ENCODE results near the gene SARS1. TPM values are rescaled to one million over a fixed set of nuclear protein-coding genes. Genes with fewer than 3 reads are reported as not detected.
A peak's percentile ranks its signal among the peaks of the same experiment; 100 is the strongest.

The SARS1 gene
- total and polyA plus RNA-seq, 2 of the 13 experiments (the other 11 are each of a cell fraction or from before 2014, with no cell fraction given), result 103 to 134 TPM

DNA sequence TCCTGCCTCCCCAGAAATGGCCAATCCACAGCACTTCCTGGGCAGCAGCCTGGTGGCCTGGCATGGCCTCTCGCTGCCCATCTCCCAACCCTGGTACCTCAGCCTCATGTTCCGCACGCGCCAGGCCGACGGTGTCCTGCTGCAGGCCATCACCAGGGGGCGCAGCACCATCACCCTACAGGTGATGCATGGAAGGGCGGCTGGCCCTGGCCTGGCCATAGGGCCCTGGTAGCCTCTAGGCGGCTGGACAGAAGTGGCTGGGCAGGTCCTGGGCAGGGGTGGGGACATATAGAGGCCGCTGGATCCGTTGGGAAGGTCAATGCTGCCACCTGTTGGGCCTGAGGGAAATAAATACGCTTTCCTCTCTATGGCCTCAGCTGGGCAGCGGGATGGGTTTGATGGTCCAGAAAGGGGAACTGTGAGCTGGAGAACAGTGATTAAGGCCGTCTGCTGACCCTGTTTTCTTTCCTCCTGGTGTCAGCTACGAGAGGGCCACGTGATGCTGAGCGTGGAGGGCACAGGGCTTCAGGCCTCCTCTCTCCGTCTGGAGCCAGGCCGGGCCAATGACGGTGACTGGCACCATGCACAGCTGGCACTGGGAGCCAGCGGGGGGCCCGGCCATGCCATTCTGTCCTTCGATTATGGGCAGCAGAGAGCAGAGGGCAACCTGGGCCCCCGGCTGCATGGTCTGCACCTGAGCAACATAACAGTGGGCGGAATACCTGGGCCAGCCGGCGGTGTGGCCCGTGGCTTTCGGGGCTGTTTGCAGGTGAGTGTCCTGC is 50.1 kb downstream of the SARS1 start (continued):
- TF ChIP-seq, protein P1, sequence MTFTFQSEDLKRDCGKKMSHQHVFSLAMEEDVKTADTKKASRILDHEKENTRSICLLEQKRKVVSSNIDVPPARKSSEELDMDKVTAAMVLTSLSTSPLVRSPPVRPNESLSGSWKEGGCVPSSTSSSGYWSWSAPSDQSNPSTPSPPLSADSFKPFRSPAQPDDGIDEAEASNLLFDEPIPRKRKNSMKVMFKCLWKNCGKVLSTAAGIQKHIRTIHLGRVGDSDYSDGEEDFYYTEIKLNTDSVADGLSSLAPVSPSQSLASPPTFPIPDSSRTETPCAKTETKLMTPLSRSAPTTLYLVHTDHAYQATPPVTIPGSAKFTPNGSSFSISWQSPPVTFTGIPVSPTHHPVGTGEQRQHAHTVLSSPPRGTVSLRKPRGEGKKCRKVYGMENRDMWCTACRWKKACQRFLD (CRISPR knock-in tag; IDR thresholded peaks at IDR 0.05; ENCODE audit: borderline replicate concordance), result 0 out of 2 replicates have a peak, but pooled peaks have one; percentile 51
- peak; percentile 65; the same call in 1 of the 2 replicates for TF ChIP-seq TSC22D2 (CRISPR knock-in tag; IDR thresholded peaks at IDR 0.05; ENCODE audit: borderline replicate concordance)
- TF ChIP-seq RARG (CRISPR knock-in tag; IDR thresholded peaks at IDR 0.05; ENCODE audit: low read depth), result no peak
- TF ChIP-seq, protein P2, sequence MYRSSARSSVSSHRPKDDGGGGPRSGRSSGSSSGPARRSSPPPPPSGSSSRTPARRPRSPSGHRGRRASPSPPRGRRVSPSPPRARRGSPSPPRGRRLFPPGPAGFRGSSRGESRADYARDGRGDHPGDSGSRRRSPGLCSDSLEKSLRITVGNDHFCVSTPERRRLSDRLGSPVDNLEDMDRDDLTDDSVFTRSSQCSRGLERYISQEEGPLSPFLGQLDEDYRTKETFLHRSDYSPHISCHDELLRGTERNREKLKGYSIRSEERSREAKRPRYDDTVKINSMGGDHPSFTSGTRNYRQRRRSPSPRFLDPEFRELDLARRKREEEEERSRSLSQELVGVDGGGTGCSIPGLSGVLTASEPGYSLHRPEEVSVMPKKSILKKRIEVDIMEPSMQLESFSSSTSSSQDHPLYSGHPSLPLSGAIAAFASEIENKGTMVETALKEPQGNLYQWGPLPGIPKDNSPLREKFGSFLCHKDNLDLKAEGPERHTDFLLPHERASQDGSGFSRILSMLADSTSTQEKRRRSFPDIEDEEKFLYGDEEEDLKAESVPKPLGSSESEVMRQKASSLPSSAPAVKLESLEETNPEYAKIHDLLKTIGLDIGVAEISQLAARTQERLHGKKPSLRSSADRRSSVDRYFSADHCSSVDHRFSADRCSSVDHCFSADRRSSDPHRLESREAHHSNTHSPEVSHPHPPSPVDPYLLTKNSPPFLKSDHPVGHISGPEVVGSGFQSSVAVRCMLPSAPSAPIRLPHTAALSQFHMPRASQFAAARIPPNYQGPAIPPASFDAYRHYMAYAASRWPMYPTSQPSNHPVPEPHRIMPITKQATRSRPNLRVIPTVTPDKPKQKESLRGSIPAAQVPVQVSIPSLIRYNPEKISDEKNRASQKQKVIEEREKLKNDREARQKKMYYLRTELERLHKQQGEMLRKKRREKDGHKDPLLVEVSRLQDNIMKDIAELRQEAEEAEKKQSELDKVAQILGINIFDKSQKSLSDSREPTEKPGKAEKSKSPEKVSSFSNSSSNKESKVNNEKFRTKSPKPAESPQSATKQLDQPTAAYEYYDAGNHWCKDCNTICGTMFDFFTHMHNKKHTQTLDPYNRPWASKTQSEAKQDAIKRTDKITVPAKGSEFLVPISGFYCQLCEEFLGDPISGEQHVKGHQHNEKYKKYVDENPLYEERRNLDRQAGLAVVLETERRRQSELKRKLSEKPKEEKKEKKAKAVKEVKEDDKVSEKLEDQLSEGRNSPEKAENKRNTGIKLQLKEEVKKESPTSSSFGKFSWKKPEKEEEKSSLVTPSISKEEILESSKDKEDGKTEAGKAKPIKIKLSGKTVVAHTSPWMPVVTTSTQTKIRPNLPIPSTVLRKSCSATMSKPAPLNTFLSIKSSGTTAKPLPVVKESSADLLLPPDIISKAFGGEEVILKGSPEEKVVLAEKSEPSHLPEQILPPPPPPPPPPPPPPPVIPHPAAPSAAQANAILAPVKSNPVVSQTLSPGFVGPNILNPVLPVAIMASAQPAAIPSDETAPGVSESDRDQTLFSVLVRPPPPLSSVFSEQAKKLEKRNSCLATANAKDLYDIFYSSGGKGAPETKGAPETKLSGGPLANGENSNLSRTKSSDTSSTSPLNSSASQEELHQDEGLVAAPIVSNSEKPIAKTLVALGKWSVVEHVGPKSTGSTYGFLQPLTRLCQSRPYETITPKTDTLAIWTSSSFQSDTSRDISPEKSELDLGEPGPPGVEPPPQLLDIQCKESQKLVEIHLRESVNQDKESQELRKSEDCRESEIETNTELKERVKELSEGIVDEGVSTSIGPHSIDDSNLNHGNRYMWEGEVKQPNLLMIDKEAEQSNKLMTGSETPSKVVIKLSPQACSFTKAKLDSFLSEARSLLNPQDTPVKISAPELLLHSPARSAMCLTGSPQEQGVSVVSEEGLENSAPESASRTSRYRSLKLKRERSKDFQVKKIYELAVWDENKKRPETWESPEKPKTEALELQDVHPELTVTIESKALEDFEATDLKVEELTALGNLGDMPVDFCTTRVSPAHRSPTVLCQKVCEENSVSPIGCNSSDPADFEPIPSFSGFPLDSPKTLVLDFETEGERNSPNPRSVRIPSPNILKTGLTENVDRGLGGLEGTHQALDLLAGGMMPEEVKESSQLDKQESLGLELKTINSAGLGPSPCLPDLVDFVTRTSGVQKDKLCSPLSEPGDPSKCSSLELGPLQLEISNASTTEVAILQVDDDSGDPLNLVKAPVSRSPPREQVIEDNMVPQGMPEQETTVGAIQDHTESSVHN (CRISPR knock-in tag; IDR thresholded peaks at IDR 0.05), result peak; percentile 85; the same call in 1 of the 2 replicates
- TF ChIP-seq ZNF543 (CRISPR knock-in tag; IDR thresholded peaks at IDR 0.05), result peak; percentile 79; the same call in 1 of the 2 replicates
- no peak for TF ChIP-seq HMGA1 (CRISPR knock-in tag; conservative IDR thresholded peaks at IDR 0.05)
- no peak for TF ChIP-seq U2AF1 (optimal IDR thresholded peaks at IDR 0.05; ENCODE audit: low read depth, low read length)
- TF ChIP-seq ZNF510 (CRISPR knock-in tag; IDR thresholded peaks at IDR 0.05; ENCODE audit: low read depth), result peak; percentile 82; the same call in 1 of the 2 replicates
- TF ChIP-seq ESRRA (CRISPR knock-in tag; IDR thresholded peaks at IDR 0.05; ENCODE audit: low read depth), result peak; percentile 53; the same call in 1 of the 2 replicates
- TF ChIP-seq, protein P3, sequence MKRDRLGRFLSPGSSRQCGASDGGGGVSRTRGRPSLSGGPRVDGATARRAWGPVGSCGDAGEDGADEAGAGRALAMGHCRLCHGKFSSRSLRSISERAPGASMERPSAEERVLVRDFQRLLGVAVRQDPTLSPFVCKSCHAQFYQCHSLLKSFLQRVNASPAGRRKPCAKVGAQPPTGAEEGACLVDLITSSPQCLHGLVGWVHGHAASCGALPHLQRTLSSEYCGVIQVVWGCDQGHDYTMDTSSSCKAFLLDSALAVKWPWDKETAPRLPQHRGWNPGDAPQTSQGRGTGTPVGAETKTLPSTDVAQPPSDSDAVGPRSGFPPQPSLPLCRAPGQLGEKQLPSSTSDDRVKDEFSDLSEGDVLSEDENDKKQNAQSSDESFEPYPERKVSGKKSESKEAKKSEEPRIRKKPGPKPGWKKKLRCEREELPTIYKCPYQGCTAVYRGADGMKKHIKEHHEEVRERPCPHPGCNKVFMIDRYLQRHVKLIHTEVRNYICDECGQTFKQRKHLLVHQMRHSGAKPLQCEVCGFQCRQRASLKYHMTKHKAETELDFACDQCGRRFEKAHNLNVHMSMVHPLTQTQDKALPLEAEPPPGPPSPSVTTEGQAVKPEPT (CRISPR knock-in tag; IDR thresholded peaks at IDR 0.05; ENCODE audit: low read depth), result peak; percentile 89
- TF ChIP-seq, protein P4, sequence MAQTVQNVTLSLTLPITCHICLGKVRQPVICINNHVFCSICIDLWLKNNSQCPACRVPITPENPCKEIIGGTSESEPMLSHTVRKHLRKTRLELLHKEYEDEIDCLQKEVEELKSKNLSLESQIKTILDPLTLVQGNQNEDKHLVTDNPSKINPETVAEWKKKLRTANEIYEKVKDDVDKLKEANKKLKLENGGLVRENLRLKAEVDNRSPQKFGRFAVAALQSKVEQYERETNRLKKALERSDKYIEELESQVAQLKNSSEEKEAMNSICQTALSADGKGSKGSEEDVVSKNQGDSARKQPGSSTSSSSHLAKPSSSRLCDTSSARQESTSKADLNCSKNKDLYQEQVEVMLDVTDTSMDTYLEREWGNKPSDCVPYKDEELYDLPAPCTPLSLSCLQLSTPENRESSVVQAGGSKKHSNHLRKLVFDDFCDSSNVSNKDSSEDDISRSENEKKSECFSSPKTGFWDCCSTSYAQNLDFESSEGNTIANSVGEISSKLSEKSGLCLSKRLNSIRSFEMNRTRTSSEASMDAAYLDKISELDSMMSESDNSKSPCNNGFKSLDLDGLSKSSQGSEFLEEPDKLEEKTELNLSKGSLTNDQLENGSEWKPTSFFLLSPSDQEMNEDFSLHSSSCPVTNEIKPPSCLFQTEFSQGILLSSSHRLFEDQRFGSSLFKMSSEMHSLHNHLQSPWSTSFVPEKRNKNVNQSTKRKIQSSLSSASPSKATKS (CRISPR knock-in tag; IDR thresholded peaks at IDR 0.05), result no peak; the same call in 1 of the 2 replicates
- peak; percentile 77; the same call in 1 of the 2 replicates for TF ChIP-seq RXRB (CRISPR knock-in tag; IDR thresholded peaks at IDR 0.05; ENCODE audit: borderline replicate concordance)
- peak; percentile 30 for TF ChIP-seq ASH2L (IDR thresholded peaks at IDR 0.05; ENCODE audit: insufficient read length, low read depth, low read length)
- no peak for TF ChIP-seq ZNF530 (CRISPR knock-in tag; IDR thresholded peaks at IDR 0.05; ENCODE audit: low read depth)

All from HepG2 (cell line).